Activated T-cell treated with anti-CD3 and anti-CD28 coated beads, Interleukin-2, amount 50 U/mL, for 24 hours (primary cell): ENCODE results near the gene RAC3.

Source experiments
- DNase-seq: peaks from one replicate; pipeline ENCODE4 v3.0.0-alpha.2; 2020
- H3K27ac Mint-ChIP-seq: 2 replicates; pipeline ENCODE4 v1.8.0; 2020; ENCODE audit warnings: mild to moderate bottlenecking, mixed read lengths
- H3K27me3 Mint-ChIP-seq: 2 replicates; pipeline ENCODE4 v1.8.0; 2020; ENCODE audit warnings: mixed read lengths
- H3K36me3 Mint-ChIP-seq: 2 replicates; pipeline ENCODE4 v1.8.0; 2020; ENCODE audit warnings: low read depth, mixed read lengths
- H3K4me1 Mint-ChIP-seq: 2 replicates; pipeline ENCODE4 v1.8.0; 2020; ENCODE audit warnings: low read depth, mixed read lengths
- H3K4me3 Mint-ChIP-seq: 2 replicates; pipeline ENCODE4 v1.8.0; 2020; ENCODE audit warnings: mild to moderate bottlenecking, moderate library complexity, mixed read lengths
- H3K9me3 Mint-ChIP-seq: 2 replicates; pipeline ENCODE4 v1.8.0; 2020; ENCODE audit warnings: mixed read lengths

RAC3 gene

DNA sequence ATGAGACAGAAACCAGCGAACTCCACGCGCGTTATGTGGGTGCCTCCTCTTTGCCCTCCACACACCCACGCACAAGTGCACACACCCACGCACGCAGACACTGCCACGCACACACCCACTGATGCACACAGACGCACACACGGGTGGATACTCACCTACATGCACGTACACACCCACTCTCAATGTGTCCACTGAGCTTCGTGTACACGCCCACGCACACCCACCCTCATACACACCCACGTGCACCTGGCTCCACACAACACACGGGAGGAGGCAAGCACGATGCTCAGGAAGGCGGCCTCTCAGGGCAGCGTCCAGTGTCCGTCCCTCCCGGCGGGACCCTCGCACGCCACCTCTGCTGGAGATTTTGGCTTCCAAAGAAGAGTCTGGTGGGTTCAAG lies 15.9 kb downstream of the RAC3 start:
- H3K4me1 Mint-ChIP-seq: peaks cover 14% of the 10 kb centered on the region
- H3K4me3 Mint-ChIP-seq: no peak overlapping the region
- H3K27me3 Mint-ChIP-seq: no peaks in the 10 kb centered on the region
- DNase-seq: no peak
- H3K27ac Mint-ChIP-seq: no peak overlapping the region
- peaks cover 19% of the 10 kb centered on the region for H3K36me3 Mint-ChIP-seq
- no peaks in the 10 kb centered on the region for H3K9me3 Mint-ChIP-seq

DNA sequence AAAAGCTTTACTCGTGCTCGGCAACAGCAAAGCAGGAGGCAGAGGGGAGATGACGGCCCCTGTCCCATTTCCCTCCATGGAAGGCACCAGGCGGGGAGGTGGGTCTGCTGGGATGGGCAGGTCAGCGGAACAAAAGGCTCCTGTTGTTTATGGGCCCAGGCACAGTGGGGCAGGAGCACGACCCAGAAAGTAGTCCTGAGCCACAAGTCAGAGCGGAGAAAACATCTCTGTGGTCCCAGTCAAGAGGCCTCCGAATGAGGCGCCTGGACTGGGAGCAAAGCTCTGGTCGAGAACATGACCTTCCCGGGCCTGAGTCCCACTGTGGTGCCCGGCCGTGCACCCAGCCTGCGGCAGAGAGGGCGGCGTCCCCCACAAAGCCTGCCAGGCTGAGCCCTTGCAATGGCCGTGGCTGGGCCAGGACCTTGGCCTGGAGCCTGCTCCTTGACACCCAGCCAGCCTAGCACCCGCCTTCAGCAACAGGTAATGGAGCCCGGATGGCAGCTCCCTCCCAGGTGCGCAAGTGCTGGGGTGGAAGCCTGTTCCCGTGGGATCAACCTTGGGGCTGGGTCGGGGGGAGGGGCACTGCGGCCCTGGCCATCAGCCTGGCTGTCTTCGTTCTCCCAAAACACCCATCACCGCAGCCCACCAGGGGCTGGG lies 16.6 kb downstream of the RAC3 start:
- no peak overlapping the region for H3K4me3 Mint-ChIP-seq

DNA sequence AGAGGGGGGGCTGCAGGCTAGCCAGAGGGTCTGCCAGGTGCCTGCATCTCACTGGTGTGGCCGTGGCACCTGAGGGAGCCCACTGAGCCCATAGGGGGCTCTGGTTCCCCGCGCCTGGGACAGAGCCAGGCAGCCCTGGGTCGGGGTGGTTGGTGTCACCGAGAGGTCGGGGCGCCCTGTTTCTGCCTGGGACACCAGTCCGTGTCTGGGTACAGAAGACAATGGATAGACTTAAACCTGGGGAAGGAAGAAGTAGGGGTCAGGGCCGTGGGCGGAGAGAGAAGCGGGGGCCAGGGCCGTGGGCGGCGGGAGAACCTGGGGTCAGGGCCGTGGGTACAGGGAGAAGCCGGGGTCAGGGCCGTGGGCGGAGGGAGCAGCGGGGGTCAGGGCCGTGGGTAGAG lies 17.1 kb downstream of the RAC3 start:
- Mint-ChIP-seq H3K9me3 (no peaks in the 10 kb centered on the region), H3K4me1 (peaks cover 24% of the 10 kb centered on the region), H3K36me3 (peaks cover 22% of the 10 kb centered on the region), H3K27me3 (no peaks in the 10 kb centered on the region), H3K27ac (no peak overlapping the region), H3K4me3 (no peak overlapping the region)
- DNase-seq: no peak

More for the DNA sequence above, 16.6 kb downstream of the RAC3 start:
- H3K4me1 Mint-ChIP-seq: peaks cover 18% of the 10 kb centered on the region
- H3K27me3 Mint-ChIP-seq: no peaks in the 10 kb centered on the region
- H3K9me3 Mint-ChIP-seq: no peaks in the 10 kb centered on the region
- DNase-seq: no peak
- H3K27ac Mint-ChIP-seq: no peak overlapping the region
- H3K36me3 Mint-ChIP-seq: peaks cover 19% of the 10 kb centered on the region

DNA sequence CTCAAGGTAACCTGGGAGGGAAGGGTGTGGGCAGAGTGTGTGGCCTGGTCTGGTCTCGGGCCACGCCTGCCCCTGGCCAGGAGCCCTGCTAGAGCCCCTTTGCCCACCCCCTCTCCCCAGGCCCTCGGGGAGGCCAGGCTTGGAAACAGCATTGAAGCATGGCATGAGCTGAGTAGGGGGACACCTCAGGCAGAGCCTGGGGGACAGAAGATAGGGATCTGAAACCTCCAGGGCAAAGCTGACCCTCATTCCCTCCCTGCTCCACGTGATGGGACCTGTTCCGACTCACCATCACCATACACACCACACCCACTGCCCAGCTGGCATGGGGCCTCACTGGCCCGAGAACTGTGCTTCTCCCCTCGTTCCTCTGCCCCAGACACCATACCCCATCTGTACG lies 17.6 kb downstream of the RAC3 start:
- Mint-ChIP-seq H3K9me3 (no peaks in the 10 kb centered on the region), H3K27ac (no peak overlapping the region), H3K36me3 (peaks cover 27% of the 10 kb centered on the region), H3K27me3 (no peaks in the 10 kb centered on the region), H3K4me3 (no peak overlapping the region), H3K4me1 (peaks cover 26% of the 10 kb centered on the region)
- no peak for DNase-seq

DNA sequence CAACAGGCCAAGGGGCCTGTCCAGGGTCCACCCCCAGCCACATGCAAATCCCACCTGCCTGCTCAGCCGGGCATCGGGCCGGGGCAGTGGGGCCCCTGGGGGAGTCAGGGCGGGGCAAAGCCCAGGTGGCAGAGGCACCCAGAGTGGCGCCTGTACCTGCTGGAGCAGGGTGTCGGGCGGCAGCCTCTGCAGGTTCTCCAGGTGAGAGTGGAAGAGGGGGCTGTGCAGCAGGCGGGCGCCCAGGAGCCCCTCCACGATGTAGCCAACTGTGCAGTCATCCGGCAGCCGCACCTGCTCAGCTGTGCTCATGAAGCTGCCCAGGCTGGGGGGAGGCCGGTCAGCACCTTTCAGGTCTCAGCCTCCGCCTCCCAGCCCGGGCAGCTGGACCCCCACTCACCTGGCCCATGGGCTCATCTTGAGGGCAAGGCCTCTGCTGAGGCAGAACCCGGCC lies 18.1 kb downstream of the RAC3 start:
- Mint-ChIP-seq H3K4me3 (peak overlapping the region; percentile 86), H3K4me1 (peaks cover 26% of the 10 kb centered on the region)

DNA sequence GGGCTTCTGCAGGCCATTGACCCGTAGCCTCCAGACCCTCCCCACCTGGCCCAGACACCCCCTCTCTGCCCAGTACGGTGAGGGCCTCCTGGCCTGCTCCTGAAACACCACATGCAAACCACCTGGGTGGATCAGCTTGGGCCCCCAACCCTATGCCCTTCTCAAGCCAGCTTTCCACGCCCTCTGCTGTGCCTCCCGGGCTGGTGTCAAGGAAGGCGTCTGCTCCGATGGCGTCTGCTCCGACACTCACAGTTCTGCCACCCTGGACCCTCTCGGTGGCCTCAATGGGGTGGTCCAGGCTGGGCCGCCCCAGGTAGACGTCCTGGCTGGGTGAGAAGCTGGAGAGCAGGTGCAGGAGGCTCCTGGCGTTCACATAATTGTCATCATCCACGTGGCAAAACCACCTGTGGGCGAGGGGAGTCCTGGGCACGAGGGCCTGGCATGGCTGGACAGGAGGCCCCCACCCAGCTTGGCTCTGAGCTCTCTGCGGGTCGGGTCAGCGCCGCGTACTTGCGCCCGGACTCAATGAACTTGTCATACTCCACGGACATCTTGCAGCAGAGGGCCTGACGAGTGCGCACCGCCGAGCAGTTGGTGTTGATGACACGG lies 18.8 kb downstream of the RAC3 start:
- Mint-ChIP-seq H3K36me3 (peaks cover 39% of the 10 kb centered on the region), H3K27me3 (no peaks in the 10 kb centered on the region), H3K4me3 (peak overlapping the region; percentile 86), H3K27ac (peak overlapping the region; percentile 89), H3K9me3 (no peaks in the 10 kb centered on the region), H3K4me1 (peaks cover 28% of the 10 kb centered on the region)
- DNase-seq: no peak

More for the DNA sequence above, 18.1 kb downstream of the RAC3 start:
- no peak overlapping the region for H3K27ac Mint-ChIP-seq
- H3K9me3 Mint-ChIP-seq: no peaks in the 10 kb centered on the region
- no peak for DNase-seq
- peaks cover 32% of the 10 kb centered on the region for H3K36me3 Mint-ChIP-seq
- no peaks in the 10 kb centered on the region for H3K27me3 Mint-ChIP-seq

DNA sequence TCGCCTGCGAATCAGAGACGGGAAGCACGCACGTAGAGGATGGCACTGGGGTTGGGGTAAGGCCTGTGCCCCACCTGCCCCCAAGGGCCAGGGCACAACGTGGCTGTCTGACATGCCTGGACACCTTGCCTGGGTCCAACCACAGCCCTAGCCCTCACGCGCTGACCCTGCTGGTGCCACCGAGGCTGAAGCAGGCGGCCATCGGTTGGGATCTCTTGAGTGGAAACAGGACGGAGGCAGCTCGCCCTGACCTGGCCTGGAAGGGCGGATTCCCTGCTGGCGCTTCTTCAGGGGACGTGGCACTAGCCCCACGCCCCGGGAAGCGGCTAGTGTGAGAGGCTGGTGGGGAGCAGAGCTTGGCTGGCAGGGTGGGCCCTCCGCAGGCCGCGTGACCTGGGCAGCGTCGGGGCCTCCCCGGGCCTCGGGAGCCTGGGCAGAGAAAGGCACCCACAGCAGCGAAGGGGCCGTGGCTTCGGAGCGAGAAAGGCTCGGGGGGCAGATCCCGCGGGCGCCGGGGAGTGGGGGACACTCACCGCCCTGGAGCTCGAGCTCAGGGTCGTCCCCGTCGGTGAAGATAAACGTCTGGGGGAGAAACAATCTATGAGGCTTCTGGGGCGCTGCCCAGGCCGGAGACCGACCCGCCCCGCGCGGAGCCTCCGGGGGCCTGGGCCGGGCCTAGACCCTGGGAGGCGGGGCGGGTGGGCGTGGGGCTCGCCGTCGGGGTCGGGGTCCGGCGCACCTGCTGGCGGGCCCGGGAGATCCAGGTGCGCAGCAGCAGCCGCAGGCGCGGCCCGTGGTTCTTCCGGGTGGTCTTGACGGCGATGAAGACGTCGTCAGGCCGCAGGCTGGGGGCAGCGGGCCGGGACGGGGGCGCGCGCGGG lies 19.5 kb downstream of the RAC3 start:
- peaks cover 28% of the 10 kb centered on the region for H3K4me1 Mint-ChIP-seq
- no peaks in the 10 kb centered on the region for H3K27me3 Mint-ChIP-seq
- H3K27ac Mint-ChIP-seq: peak overlapping the region; percentile 89
- no peaks in the 10 kb centered on the region for H3K9me3 Mint-ChIP-seq
- no peak for DNase-seq
- H3K4me3 Mint-ChIP-seq: peak overlapping the region; percentile 86
- peaks cover 44% of the 10 kb centered on the region for H3K36me3 Mint-ChIP-seq

DNA sequence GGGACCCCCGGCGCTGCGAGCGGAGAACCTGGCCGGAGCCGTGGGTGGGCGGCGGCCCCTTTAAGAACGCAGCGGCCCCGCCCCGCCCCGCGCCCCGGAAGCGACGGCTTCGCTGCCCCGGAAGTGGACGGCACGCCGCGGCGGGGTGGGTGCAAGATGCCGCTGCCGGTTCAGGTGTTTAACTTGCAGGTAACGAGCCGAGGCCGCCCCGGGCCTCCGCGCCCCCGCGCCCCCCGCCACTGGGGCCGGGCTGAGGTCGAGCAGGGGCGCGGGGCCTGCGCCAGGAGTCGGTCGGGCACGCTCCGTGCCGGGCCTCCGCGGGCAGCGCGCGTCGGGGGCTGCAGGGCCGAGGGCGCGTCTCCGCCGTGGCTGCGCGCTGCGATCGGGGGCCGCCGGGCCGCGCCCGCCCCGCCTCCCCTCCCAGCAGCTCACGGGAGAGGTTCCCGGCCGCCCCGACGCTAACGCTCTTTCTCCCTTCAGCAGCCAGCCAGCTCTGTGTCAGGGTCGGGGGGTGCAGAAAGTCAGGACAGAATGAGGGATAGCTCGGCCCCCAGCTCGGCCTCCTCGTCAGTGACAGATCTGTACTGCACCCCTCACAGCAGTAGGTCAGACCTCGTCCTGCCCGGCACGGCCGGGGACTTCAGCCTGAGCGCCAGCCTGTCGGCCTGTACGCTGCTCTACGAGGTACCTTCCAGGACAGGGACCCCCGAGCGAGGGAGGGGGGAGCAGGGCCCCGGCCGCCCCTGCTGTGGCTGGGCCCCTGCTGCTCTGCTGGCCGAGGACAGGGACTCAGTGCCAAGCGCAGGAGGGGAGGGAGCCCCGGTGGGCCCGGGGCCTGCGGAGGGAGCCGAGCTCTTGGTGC lies 20.5 kb downstream of the RAC3 start, which contains the start of the genes GPS1 and RFNG:
Gene GPS1 (plus strand): TSS at position 123 of the 862 bp plus-strand sequence. CDS start 34 bp downstream, at position 157.
Gene RFNG (minus strand): TSS at position 36 of the 862 bp plus-strand sequence. CDS start 45 bp downstream, outside the sequence.
- Mint-ChIP-seq H3K27ac (peak within 1 kb of the TSS; percentile 89), H3K9me3 (no peaks in the 10 kb centered on the region), H3K4me1 (peaks cover 28% of the 10 kb centered on the region), H3K36me3 (peaks cover 53% of the 10 kb centered on the region), H3K27me3 (no peaks in the 10 kb centered on the region), H3K4me3 (peak within 1 kb of the TSS; percentile 89)
- DNase-seq: peak; percentile 90

DNA sequence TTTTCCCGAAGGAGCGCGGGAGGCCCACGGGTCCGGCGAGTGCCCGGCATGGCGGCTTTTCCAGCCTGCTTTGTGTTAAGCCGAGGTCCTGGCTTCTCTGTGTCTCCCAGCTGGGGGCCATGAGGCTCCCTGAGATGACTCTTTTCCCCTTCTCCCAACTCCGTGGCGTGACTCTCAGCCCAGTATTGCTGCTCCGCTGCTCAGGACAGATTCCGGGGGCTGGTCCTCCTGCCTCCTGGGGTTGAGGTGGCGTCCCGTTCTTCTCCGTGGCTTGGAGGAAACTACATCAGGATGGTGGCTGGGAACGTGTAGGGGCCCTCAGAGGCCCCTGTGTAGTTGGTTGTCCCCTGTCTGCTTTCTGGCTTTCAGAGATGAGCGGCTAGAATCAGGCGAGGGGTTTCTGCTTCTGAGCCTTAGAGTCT lies 21.2 kb downstream of the RAC3 start:
- DNase-seq: no peak

DNA sequence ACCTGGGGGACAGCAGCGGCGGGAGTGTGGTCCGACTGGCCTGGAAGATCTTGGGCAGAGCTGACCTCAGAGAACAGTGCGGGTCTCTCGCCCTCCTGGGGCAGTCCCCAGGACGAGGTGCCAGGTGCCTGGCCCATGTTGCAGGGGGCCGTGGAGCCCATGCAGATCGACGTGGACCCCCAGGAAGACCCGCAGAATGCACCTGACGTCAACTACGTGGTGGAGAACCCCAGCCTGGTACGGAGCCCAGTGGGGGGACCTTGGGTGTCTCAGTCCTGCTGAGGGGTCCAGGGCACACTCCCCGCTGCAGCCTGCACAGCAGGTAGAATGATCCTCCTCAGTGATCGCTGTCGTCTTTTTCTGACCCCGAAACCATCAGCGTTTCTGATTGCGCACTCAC lies 21.7 kb downstream of the RAC3 start:
- H3K4me3 Mint-ChIP-seq: peak overlapping the region; percentile 89
- H3K9me3 Mint-ChIP-seq: no peaks in the 10 kb centered on the region
- peak overlapping the region; percentile 77 for H3K27ac Mint-ChIP-seq
- peaks cover 24% of the 10 kb centered on the region for H3K4me1 Mint-ChIP-seq
- no peaks in the 10 kb centered on the region for H3K27me3 Mint-ChIP-seq
- peaks cover 54% of the 10 kb centered on the region for H3K36me3 Mint-ChIP-seq
- no peak for DNase-seq

More for the DNA sequence above, 21.2 kb downstream of the RAC3 start:
- peaks cover 51% of the 10 kb centered on the region for H3K36me3 Mint-ChIP-seq
- peak overlapping the region; percentile 89 for H3K4me3 Mint-ChIP-seq
- H3K9me3 Mint-ChIP-seq: no peaks in the 10 kb centered on the region
- H3K27ac Mint-ChIP-seq: peak overlapping the region; percentile 77
- H3K4me1 Mint-ChIP-seq: peaks cover 24% of the 10 kb centered on the region
- H3K27me3 Mint-ChIP-seq: no peaks in the 10 kb centered on the region

DNA sequence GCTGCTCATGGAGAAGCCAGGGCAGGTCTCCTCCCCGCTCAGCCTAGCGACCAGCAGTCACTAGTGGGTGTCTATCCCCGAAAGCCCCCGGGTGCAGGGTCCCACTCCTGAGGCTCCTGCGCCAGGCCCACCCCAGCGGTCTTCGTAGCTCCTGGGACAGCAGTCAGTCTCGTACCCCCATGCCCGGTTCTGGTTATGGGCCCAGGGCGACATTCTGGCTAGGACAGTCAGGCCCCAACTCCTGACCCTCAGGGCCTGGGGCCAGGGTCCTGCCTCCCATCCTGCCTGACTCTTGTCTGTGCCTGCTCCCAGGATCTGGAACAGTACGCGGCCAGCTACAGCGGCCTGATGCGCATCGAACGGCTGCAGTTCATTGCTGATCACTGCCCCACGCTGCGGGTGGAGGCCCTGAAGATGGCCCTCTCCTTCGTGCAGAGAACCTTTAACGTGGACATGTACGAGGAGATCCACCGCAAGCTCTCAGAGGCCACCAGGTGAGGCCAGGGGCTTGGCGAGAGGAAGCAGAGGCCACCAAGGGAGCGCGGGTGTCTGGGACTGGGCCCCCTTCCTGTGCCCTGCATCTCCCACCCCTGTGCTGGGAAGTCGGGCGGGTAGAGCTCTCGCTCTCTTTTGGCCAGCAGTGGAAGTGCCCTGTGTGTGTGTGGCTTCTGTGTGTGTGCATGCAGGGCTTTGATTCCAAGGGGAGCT lies 22.2 kb downstream of the RAC3 start:
- Mint-ChIP-seq H3K4me1 (peaks cover 24% of the 10 kb centered on the region), H3K9me3 (no peaks in the 10 kb centered on the region), H3K4me3 (peak overlapping the region; percentile 89), H3K27ac (peak overlapping the region; percentile 77), H3K36me3 (peaks cover 58% of the 10 kb centered on the region), H3K27me3 (no peaks in the 10 kb centered on the region)
- DNase-seq: no peak

DNA sequence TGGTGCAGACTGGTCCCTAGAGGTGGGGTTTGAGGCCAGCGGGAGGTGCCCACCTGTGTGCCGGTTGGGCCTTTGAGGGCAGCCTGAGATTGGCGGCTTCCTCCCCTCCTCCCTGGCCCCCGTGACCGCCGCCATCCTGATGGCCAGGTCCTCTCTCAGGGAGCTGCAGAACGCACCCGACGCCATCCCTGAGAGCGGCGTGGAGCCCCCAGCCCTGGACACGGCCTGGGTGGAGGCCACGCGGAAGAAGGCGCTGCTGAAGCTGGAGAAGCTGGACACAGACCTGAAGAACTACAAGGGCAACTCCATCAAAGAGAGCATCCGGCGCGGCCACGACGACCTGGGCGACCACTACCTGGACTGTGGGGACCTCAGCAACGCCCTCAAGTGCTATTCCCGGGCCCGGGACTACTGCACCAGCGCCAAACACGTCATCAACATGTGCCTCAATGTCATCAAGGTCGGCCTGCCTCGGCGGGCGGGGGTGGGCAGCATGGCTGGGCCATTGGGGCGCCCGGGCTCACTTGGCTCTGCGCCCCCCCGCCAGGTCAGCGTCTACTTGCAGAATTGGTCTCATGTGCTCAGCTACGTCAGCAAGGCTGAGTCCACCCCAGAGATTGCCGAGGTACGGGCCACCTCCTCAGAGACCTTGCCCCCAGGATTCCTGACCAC lies 23.0 kb downstream of the RAC3 start:
- Mint-ChIP-seq H3K27ac (peak overlapping the region; percentile 47), H3K27me3 (no peaks in the 10 kb centered on the region), H3K9me3 (no peaks in the 10 kb centered on the region), H3K4me3 (no peak overlapping the region), H3K36me3 (peaks cover 63% of the 10 kb centered on the region), H3K4me1 (peaks cover 24% of the 10 kb centered on the region)
- no peak for DNase-seq
